CD4-positive, alpha-beta T cell treated with Interleukin-1 beta for 1 hour (primary cell): Measurements from ENCODE around the gene COL9A2.

Experiments used
- DNase-seq, 2 donors: peaks; one replicate each; pipeline ENCODE4 v3.0.0-alpha.2; 2020 to 2022

COL9A2 gene

DNA sequence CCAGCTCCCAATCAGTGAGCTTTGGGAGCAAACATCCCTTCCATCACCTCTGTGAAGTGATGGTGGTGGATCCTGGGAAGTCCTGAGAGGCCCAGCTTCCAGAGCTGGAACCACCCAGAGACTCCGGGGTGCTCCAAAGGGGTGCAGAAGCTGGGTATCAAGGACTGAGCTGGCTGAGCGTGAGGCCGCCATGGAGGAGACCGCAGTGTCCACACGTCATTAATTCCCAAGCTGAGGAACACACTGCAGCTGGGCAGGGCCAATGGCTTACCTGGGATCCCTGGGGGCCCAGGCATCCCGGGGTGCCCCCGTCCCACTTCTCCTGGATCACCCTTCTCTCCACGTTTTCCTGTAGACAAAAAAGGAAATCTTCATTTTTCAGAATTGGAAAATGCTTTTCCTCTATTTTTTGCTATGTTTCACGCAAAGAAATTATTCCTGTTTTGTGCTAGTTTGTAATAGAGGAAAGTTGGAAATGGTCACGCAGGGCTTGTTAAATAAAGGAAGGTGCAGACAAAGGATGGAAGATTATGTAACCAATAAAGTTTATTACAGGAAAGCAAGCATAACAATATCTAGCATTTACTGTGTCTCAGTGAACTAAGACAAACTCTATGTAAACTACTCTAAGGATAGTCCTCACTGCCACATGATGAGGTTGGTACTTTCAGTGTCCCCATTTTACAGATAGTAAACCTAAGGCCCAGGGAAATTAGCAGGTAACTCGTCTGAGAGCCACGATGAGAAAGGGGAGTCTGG, 15.4 kb downstream of the COL9A2 start:
- DNase-seq = no peak

- DNase-seq = no peak
These were observed 16.0 kb downstream of the COL9A2 start for GRCh38 chr1:40301066-40301465.

- no peak for DNase-seq
These were observed 16.4 kb downstream of the COL9A2 start for GRCh38 chr1:40300651-40301050.

DNA sequence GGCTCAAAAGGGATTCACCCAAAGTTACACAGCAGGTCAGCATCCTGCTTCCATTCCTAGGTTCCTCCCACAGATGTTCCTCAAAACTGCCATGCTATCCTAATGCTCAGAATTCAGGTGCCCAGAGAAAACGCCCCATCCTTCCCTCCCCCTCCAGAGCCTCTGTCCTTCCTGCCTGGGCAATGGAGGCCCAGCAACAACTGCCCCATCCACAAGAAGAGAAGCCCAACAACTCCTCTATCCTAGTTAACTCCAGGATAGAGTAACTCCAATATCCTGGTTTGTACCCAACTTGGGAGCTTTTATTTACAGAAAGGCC, 16.9 kb downstream of the COL9A2 start:
- no peak for DNase-seq

- no peak for DNase-seq
These were observed 17.5 kb downstream of the COL9A2 start for GRCh38 chr1:40299366-40300248.

GRCh38 chr1:40291293-40291692, 25.8 kb downstream of the COL9A2 start:
- DNase-seq = no peak

DNA sequence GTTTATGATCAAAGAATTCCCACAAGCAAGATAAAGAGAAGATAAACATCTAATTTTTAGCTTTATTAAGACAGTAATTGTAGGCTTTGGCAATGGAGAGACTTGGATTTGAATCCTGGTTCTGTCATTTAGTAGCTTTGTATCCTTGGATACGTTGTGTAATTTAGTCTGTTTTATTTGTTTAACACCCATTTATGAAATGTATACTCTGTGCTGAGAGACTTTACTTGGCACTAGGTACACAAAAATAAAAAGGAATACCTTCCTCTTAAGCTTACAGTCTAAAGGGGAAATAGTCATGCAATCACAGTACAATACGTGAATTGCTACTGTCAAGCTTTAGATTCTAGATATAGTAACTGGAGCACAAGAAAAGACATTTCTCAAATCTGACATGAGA, 35.2 kb downstream of the COL9A2 start:
- DNase-seq = no peak

DNA sequence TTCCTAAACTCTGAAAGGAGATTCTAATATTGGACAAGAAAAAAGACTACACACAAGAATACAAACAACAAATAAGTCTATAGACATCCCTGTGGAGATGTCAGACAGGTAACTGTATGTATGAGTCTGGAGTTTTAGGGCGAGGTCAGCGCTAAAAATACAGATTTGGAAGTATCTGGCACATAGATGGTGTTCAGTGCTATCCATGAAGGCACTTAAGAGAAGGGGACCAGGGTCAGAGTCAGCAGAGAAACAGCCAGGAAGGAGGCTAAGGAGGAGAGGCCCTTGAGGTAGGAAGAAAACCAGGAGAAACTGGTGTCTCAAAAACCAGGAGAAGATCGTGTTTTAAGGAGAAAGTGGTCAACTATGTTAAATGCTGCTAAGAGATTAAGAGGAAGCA, 41.0 kb downstream of the COL9A2 start:
- no peak for DNase-seq

GRCh38 chr1:40274331-40274730, 42.8 kb downstream of the COL9A2 start:
- DNase-seq = no peak

DNA sequence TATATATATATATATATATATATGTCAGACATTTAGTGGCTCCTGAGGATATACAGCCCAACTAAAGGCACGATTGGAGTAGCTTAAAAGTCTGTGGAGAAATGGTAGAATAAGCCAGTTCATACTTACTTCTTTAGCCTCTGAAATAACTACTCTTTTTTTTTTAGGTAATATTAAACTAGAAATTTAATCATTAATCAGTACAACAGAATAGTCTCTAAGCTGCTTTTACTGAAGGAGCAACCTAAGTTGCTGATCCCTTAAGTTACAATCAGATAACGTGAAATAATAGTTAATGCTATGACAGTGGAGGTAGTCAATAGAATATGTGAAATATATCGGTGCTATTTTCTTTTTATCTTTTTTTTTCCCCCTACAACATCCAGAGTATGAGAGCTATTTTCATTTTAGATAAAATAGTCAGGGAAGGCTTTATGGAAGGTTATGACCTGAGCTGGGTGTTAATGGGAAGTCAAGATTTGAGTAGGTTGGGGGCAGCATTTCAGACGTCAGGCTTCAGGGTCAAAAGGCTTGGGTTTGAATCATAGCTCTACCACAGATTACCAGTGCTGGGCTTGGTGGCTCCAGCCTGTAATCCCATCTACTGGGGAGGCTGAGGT, 43.4 kb downstream of the COL9A2 start:
- no peak for DNase-seq

DNA sequence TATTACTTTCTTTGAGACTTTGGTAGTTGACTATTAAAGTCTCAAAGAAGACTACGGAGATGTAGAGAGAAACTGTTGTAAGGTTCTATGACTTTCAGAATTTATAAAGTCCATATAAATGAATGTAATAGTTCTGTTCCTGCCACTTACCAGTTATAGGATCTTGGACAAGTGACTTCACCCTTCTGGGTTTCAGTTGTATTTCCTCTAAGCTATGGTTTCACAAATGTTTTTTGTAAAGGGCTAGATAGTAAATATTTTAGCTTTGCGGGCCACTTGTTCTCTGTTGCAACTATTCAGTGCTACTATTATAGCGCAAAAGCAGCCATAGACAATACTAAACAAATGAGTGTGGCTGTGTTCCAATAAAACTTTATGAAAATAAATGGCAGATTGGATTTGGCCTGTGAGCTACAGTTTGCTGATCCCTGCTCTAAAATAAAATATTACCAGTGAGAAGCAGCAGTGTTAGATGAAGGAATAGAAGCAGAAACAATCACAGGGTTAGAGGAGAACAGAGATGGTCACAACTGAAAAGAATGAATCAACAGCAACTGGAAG, 44.4 kb downstream of the COL9A2 start:
- no peak for DNase-seq

DNA sequence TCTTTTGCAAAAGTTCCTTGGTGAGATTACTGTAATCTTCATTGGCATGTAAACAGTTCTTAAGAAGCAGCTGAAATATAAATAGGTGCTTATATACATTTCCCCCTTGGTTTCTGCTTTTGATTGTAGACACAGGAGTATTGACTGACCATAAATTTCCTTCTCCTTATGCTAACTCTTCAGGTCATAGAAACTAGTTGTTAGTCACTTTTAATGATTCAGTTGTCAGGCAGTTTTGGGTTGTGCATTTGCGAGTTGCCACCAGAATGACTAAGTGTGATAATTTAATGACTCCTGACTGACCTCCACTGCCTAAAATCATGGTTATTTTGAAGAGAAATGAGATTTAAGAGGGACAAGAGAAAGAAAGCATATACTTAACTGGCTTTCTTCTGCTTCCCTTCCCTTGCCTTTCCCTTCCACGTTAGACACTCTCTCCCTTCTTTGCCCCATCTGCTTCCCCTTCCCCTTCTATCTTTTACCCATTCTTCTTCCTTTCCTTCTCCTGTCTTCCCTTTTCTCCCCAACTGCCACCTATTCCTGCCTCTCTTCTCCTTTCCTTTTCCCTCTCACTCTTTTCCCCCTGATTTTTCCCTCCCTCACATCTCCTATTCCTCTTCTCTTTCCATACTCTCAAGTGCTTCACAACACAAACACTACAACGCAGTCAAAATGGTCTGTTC, 46.8 kb downstream of the COL9A2 start:
- DNase-seq = no peak

DNA sequence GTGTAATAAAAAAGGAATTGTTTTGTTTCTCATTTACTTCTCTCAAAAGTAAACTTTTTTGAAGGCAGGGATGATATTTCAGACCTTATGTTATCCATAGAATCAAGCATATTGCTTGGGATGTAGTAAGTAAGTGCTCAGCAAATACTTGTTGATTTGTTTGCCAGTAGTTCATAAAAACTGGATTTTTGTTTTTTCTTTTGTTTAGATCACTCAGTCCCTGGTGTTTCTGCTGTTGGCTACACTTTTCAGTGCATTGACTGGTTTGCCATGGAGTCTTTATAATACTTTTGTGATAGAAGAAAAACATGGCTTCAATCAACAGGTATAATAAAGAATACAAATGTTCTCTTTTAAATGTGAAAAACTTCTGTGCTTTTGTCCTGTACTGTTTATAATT, 48.9 kb downstream of the COL9A2 start:
- DNase-seq = no peak

- DNase-seq = no peak
These were observed 49.3 kb downstream of the COL9A2 start for GRCh38 chr1:40267767-40268187.

DNA sequence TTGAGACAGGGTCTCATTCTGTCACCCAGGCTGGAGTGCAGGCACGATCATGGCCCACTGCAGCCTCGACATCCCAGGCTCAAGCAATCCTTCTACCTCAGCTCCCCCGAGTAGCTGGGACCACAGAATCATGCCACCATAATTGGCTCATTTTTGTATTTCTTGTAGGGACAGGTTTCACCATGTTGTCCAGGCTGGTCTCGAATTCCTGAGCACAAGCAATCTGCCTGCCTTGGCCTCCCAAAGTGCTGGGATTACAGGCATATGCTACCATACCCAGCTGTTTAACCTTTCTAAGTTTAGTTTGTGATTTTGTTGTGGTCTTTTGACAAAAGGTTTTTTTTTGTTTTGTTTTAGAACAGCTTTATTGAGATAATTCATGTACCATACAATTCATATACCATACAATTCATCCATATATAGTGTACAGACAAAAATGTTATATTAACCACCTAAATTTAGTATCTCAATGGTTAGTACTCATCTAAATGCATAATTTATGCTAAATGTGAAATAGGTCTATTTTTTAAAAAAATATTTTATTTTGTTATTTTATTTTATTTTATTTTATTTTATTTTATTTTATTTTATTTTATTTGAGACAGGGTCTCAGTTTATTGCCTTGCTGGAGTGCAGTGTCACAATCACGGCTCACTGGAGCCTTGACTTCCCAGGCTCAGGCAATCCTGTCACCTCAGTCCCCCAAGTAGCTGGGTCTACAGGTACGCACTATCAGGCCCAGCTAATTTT, 50.1 kb downstream of the COL9A2 start:
- no peak for DNase-seq

- no peak for DNase-seq
These were observed 51.2 kb downstream of the COL9A2 start for GRCh38 chr1:40265919-40266318.

DNA sequence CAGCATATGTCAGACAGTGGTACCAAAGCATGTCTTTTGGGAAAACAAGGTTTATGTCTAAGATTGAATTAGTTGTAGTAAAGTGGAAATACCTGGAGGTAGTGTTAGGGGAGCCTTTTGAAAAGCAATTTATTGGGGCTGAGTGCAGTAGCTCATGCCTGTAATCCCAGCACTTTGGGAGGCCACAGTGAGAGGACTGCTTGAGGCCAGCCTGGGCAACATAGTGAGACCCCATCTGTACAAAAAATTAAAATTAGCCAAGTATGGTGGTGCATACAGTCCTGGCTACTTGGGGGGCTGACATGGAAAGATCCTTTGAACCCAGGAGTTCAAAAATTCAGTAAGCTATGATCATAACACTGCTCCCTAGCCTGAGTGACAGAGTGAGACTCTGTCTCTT, 51.8 kb downstream of the COL9A2 start:
- DNase-seq = no peak

DNA sequence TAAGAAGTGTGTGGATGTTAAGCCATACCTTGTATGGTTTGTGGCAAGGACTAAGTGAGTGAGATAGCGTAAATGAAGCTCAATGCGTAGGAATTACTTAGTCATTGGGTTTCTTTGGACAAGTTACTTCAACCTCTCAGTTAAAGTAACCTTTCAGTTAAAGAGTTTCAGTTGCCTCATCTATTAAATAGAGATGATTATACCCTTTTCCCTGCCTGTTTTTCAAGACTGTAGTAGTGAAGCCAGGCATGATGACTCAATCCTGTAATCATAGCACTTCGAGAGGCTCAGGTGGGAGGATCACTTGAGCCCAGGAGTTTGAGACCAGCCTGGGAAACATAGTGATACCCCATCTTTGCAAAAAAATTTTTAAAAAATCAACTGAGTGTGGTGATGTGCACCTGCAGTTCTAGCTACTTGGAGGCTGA, 52.7 kb downstream of the COL9A2 start:
- DNase-seq = no peak

GRCh38 chr1:40258445-40258769, 58.7 kb downstream of the COL9A2 start:
- DNase-seq = no peak

- peak; percentile 97 to 98 for DNase-seq
These were observed 59.2 kb downstream of the COL9A2 start, which contains the start of gene ZMPSTE24 for GRCh38 chr1:40257688-40258444. Gene ZMPSTE24, plus strand, starts transcription at chr1:40258236. Its CDS starts 36 bp downstream, at chr1:40258272.

DNA sequence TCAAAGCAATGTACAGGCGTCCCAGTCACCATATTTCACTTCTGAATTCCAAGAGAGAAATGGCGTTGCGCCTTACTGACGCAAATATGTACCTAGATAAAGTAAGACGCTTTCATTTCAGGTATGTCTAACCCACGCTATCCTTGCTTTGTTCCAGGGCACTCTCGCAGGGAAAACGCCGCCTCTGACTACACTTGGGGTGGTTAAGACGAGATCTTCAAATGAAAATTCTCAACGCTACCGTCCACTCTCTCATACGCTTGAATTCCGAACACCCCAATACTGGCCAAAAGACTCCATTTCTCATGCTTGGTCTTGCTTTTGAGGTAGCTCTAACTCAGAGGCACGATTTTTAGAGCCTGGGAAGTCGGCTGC, 59.8 kb downstream of the COL9A2 start:
- no peak for DNase-seq
